Mucosa of descending colon (tissue), 3 donors: Measurements from ENCODE around the gene AADACL2. TPM values are rescaled to one million over a fixed set of nuclear protein-coding genes. Genes with fewer than 3 reads are reported as not detected.

Experiments
- ATAC-seq: fragments of 200-7000 bp; cut with Tn5 transposase; one replicate; pipeline ENCODE4 v1.9.1; 2020; ENCODE audit warnings: mild to moderate bottlenecking, moderate library complexity
- DNase-seq, 3 donors: peaks; one replicate each; pipeline ENCODE4 v3.0.0-alpha.2; 2020
- H3K36me3 ChIP-seq: fragments of 200-600 bp; one replicate; pipeline ENCODE4 v1.8.0; 2021; ENCODE audit warnings: low read depth, mild to moderate bottlenecking
- H3K4me1 ChIP-seq: fragments of 200-600 bp; one replicate; pipeline ENCODE4 v1.8.0; 2021; ENCODE audit warnings: low read depth, mild to moderate bottlenecking
- H3K4me3 ChIP-seq: fragments of 200-600 bp; one replicate; pipeline ENCODE4 v1.8.0; 2021; ENCODE audit warnings: mild to moderate bottlenecking
- H3K9me3 ChIP-seq: fragments of 200-600 bp; one replicate; pipeline ENCODE4 v1.8.0; 2021; ENCODE audit warnings: mild to moderate bottlenecking
- CTCF ChIP-seq: fragments of 200-600 bp; IDR thresholded peaks from one replicate; pipeline ENCODE4 v1.8.0; 2022; ENCODE audit warnings: antibody characterized with exemption, mild to moderate bottlenecking
- intact Hi-C, 2 donors: fragments of 100-400 bp; cut with DNase I in 1 of 2; cut with micrococcal nuclease in 1 of 2; formaldehyde crosslinking; loops; one replicate each; pipeline versions ENCODE4 v1.11.0 to v1.11.1; 2022; cut with DNase I, micrococcal nuclease
- total RNA-seq, 3 donors: library from RNA; stranded (reverse); fragmentation: NEBNext Ultra II Directional in 2 of 3; extraction: Animal tissue kit (Norgen Biotek cat#: 25700) in 2 of 3; gene quantifications; one replicate each; pipeline versions ENCODE4 v1.2.1 to v1.2.4, GENCODE V29; 2021 to 2023
- donor health status: DM: no; HTN: no; CAD: no; lungs with moderate emphysema.
- donor health status: DM: no; HTN: no; CAD: no.
- donor health status: DM: no; HTN: yes; CAD: no.

The AADACL2 gene
- total RNA-seq, 3 donors from 2014 or later: 0.28 TPM; not detected in 2

GRCh38 chr3:151765685-151766084 lies 32.0 kb downstream of the AADACL2 start:
- Histone ChIP-seq H3K9me3 (no peaks in the 10 kb centered on the region), H3K4me1 (no peaks in the 10 kb centered on the region), H3K4me3 (no peak overlapping the region), H3K36me3 (no peaks in the 10 kb centered on the region)
- no peak for DNase-seq
- ATAC-seq: no peak
- intact Hi-C loops: no loop called here
- TF ChIP-seq CTCF: no peak

- no peak for TF ChIP-seq CTCF
- Histone ChIP-seq H3K4me1 (no peaks in the 10 kb centered on the region), H3K36me3 (no peaks in the 10 kb centered on the region), H3K9me3 (no peaks in the 10 kb centered on the region), H3K4me3 (no peak overlapping the region)
- DNase-seq: no peak
- intact Hi-C loops: no loop called here
- no peak for ATAC-seq
These were observed 32.7 kb downstream of the AADACL2 start for GRCh38 chr3:151766454-151766853.

- no peak for ATAC-seq
- no peak for TF ChIP-seq CTCF
- H3K4me1 ChIP-seq: no peaks in the 10 kb centered on the region
- no peaks in the 10 kb centered on the region for H3K36me3 ChIP-seq
- no peak overlapping the region for H3K4me3 ChIP-seq
- no peaks in the 10 kb centered on the region for H3K9me3 ChIP-seq
- no peak for DNase-seq
- intact Hi-C loops: no loop called here
These were observed 34.7 kb downstream of the AADACL2 start for GRCh38 chr3:151768393-151768930.

GRCh38 chr3:151769175-151769574 lies 35.4 kb downstream of the AADACL2 start:
- no peaks in the 10 kb centered on the region for H3K4me1 ChIP-seq
- no peaks in the 10 kb centered on the region for H3K9me3 ChIP-seq
- H3K4me3 ChIP-seq: no peak overlapping the region
- intact Hi-C loops: no loop called here
- ATAC-seq (no peak), DNase-seq (no peak)
- TF ChIP-seq CTCF: no peak
- H3K36me3 ChIP-seq: no peaks in the 10 kb centered on the region

GRCh38 chr3:151770956-151771355 lies 37.2 kb downstream of the AADACL2 start:
- no peak overlapping the region for H3K4me3 ChIP-seq
- H3K4me1 ChIP-seq: no peaks in the 10 kb centered on the region
- H3K36me3 ChIP-seq: no peaks in the 10 kb centered on the region
- ATAC-seq (peak; percentile 83), DNase-seq (peak; percentile 51 to 62 (median 55))
- H3K9me3 ChIP-seq: no peaks in the 10 kb centered on the region
- intact Hi-C loops: no loop called here
- TF ChIP-seq CTCF: no peak
